ENCODE measurements around the gene IGFBPL1. TPM values are rescaled to one million over a fixed set of nuclear protein-coding genes. Genes with fewer than 3 reads are reported as not detected.
A peak's percentile ranks its signal among the peaks of the same experiment; 100 is the strongest.

The IGFBPL1 gene
- total and polyA plus RNA-seq, 2 of the 13 experiments (the other 11 are each of a cell fraction or from before 2014, with no cell fraction given), result 0.24 TPM; not detected in 1

- BruUV-seq (replicated peaks), result no TSS peak
- Histone ChIP-seq H3K4me1 (ENCODE audit: insufficient read depth, low read length) (peaks cover 28% of the 10 kb centered on the region), H3K27me3 (ENCODE audit: control insufficient read depth in 1 of 2, insufficient read depth in 2 of 2, low read length in 2 of 2) (no peaks in the 10 kb centered on the region), H4K20me1 (ENCODE audit: insufficient read depth, low read length) (no peaks in the 10 kb centered on the region), H3K4me3 (replicated peaks in 1 of 3; ENCODE audit: insufficient read depth in 1 of 3, low read depth in 2 of 3, low read length in 3 of 3) (no peak overlapping the region), H3K27ac (ENCODE audit: extremely low read length, insufficient read depth, low read length) (no peak overlapping the region), H3K79me2 (ENCODE audit: insufficient read depth, low read length) (no peaks in the 10 kb centered on the region), H3K36me3 (replicated peaks in 1 of 2; ENCODE audit: control insufficient read depth in 1 of 2, insufficient read depth in 2 of 2, low read length in 2 of 2) (no peaks in the 10 kb centered on the region), H3K9ac (ENCODE audit: insufficient read depth, low read depth, low read length) (no peak overlapping the region), H3K4me2 (ENCODE audit: low read depth, low read length) (peak overlapping the region; percentile 31), H2AFZ (ENCODE audit: low read length) (no peak overlapping the region), H3K9me3 (ENCODE audit: low read length) (no peaks in the 10 kb centered on the region)
- ATAC-seq (peak; percentile 29), FAIRE-seq (peak; percentile 87), DNase-seq (ENCODE audit: low spot score) (peak; percentile 49)
- intact Hi-C loops (cut with micrococcal nuclease; ENCODE audit: unreplicated experiment) (loop anchor here (1.0 to 5.0 kb wide), 3 partner anchors 29 to 451 kb away; no protein-coding TSS in a partner anchor), in situ Hi-C loops (cut with HindIII; ENCODE audit: extremely low pct_ligation_motif_present, low pct_unique_long_range_greater_than_20kb) (loop anchor here (5.0 to 25.0 kb wide), 3 partner anchors 39 to 876 kb away; partner anchors contain the start of gene POLR1E)
- ChIA-PET POLR2A (no interaction called here), CTCF (ENCODE audit: low intra/inter-chr PET ratio, low total read pairs) (interaction anchor here (1.7 kb wide), 1 partner anchor 37 kb away, joined by 5 read pairs; no protein-coding TSS in a partner anchor)
- WGBS (ENCODE audit: low lambda C conversion rate), result 53% methylated on average over 20 of the region's 21 CpGs
- TF ChIP-seq HNF1B (CRISPR knock-in tag; IDR thresholded peaks at IDR 0.05) (peak; percentile 22; the same call in 1 of the 2 replicates), ZNF367 (CRISPR knock-in tag; IDR thresholded peaks at IDR 0.05; ENCODE audit: borderline replicate concordance) (no peak), SMC3 (IDR thresholded peaks at IDR 0.05; ENCODE audit: low read length) (peak; percentile 88), ZNF558 (CRISPR knock-in tag; IDR thresholded peaks at IDR 0.05; ENCODE audit: borderline replicate concordance) (no peak), ZNF777 (CRISPR knock-in tag; IDR thresholded peaks at IDR 0.05) (no peak), RAD21 (CRISPR knock-in tag; IDR thresholded peaks at IDR 0.05) (0 out of 2 replicates have a peak, but pooled peaks have one; percentile 41), SP2 (CRISPR knock-in tag; IDR thresholded peaks at IDR 0.05) (no peak), DRAP1 (CRISPR knock-in tag; IDR thresholded peaks at IDR 0.05) (peak; percentile 8; the same call in 1 of the 2 replicates), THAP8 (CRISPR knock-in tag; IDR thresholded peaks at IDR 0.05; ENCODE audit: borderline replicate concordance) (no peak), KDM5A (IDR thresholded peaks at IDR 0.05; ENCODE audit: borderline replicate concordance, low read length) (no peak)
- TF ChIP-seq, protein P1, sequence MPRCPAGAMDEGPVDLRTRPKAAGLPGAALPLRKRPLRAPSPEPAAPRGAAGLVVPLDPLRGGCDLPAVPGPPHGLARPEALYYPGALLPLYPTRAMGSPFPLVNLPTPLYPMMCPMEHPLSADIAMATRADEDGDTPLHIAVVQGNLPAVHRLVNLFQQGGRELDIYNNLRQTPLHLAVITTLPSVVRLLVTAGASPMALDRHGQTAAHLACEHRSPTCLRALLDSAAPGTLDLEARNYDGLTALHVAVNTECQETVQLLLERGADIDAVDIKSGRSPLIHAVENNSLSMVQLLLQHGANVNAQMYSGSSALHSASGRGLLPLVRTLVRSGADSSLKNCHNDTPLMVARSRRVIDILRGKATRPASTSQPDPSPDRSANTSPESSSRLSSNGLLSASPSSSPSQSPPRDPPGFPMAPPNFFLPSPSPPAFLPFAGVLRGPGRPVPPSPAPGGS (CRISPR knock-in tag; IDR thresholded peaks at IDR 0.05), result no peak
- TF ChIP-seq, protein P2, sequence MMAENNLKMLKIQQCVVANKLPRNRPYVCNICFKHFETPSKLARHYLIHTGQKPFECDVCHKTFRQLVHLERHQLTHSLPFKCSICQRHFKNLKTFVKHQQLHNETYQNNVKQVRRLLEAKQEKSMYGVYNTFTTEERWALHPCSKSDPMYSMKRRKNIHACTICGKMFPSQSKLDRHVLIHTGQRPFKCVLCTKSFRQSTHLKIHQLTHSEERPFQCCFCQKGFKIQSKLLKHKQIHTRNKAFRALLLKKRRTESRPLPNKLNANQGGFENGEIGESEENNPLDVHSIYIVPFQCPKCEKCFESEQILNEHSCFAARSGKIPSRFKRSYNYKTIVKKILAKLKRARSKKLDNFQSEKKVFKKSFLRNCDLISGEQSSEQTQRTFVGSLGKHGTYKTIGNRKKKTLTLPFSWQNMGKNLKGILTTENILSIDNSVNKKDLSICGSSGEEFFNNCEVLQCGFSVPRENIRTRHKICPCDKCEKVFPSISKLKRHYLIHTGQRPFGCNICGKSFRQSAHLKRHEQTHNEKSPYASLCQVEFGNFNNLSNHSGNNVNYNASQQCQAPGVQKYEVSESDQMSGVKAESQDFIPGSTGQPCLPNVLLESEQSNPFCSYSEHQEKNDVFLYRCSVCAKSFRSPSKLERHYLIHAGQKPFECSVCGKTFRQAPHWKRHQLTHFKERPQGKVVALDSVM (CRISPR knock-in tag; IDR thresholded peaks at IDR 0.05), result no peak
- TF ChIP-seq, protein P3, sequence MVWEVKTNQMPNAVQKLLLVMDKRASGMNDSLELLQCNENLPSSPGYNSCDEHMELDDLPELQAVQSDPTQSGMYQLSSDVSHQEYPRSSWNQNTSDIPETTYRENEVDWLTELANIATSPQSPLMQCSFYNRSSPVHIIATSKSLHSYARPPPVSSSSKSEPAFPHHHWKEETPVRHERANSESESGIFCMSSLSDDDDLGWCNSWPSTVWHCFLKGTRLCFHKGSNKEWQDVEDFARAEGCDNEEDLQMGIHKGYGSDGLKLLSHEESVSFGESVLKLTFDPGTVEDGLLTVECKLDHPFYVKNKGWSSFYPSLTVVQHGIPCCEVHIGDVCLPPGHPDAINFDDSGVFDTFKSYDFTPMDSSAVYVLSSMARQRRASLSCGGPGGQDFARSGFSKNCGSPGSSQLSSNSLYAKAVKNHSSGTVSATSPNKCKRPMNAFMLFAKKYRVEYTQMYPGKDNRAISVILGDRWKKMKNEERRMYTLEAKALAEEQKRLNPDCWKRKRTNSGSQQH (CRISPR knock-in tag; IDR thresholded peaks at IDR 0.05; ENCODE audit: low read depth), result no peak
- TF ChIP-seq, protein P4, sequence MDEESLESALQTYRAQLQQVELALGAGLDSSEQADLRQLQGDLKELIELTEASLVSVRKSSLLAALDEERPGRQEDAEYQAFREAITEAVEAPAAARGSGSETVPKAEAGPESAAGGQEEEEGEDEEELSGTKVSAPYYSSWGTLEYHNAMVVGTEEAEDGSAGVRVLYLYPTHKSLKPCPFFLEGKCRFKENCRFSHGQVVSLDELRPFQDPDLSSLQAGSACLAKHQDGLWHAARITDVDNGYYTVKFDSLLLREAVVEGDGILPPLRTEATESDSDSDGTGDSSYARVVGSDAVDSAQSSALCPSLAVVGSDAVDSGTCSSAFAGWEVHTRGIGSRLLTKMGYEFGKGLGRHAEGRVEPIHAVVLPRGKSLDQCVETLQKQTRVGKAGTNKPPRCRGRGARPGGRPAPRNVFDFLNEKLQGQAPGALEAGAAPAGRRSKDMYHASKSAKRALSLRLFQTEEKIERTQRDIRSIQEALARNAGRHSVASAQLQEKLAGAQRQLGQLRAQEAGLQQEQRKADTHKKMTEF (CRISPR knock-in tag; IDR thresholded peaks at IDR 0.05), result no peak
Observed at GRCh38 chr9:38362852-38363588, 61.2 kb downstream of the IGFBPL1 start.

All from HepG2 (cell line).